Fibroblast of villous mesenchyme (primary cell): ENCODE results near the gene ASAP2. TPM values are rescaled to one million over a fixed set of nuclear protein-coding genes. Genes with fewer than 3 reads are reported as not detected.
A peak's percentile ranks its signal among the peaks of the same experiment; 100 is the strongest.

Source experiments
- DNase-seq: peaks from one replicate; pipeline ENCODE4 v3.0.0-alpha.2; 2010; ENCODE audit warnings: low read depth
- H3K4me3 ChIP-seq: 2 replicates; pipeline ENCODE4 v1.5.1; 2011; ENCODE audit warnings: low read depth, mild to moderate bottlenecking, low read length
- total RNA-seq: library from RNA; depleted of rRNA; stranded (reverse); fragments of >200 nt; gene quantifications from 2 replicates; pipeline ENCODE4 v1.2.3, GENCODE V29; 2012
- TF ChIP-seq, protein P1 (sequence below): IDR thresholded peaks from 2 replicates; pipeline ENCODE4 v1.5.1; 2012; ENCODE audit warnings: low read depth, mild to moderate bottlenecking, low read length; ENCODE audit not compliant: insufficient read depth

Gene ASAP2
- total RNA-seq, 1 donor: 66.5 TPM

DNA sequence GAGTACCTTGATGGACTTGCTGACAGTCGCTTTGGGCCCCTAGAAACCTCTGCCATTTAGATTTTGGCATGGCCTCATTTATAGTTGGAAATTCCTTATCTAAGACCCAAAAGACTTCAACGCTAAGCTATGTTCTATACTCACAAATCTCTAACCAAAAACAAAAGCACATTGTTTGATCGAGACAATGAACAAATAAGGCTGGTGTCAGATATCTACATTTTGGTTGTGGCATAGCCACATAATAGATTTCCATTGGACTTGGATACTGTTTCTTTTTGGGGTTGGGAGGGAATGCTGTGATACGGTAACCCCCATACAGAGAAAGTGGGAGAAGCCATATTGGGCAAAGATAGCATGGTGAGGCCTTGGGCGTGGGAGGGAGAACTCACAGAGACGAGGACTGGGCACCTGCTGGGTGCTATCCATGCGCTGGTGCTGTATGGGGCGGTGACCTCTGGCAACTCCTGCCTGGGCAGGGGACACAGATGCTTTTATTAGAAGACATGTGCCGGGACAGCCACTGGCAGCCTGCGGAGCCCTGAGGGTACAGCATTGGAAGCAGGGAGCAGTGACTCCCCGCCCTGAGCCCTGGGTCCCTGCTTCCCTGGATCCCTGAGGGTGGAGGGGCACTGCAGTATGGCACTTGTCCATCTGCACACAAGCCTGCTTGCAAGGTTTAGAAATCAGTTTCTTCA is 97.1 kb downstream of the ASAP2 start:
- no peak overlapping the region for H3K4me3 ChIP-seq
- DNase-seq: no peak

DNA sequence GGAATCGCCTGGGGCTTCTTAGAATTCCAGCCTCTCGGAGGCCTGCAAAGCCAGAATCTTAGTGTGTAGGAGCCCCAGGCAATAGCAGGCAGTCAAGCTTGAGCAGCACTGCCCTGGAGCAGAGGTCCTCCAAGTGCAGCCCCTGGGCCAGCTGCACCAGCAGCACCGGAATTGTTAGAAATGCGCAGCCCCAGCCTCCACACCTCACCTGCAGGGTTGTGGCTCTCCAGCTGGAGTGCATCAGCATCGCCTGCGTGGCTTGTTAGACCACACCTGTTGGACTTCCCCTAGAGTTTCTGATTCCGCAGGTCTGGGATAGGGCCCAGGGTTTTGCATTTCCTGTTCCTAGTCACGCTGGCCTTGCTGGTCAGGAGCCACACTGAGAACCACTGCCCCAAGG is 100.3 kb downstream of the ASAP2 start:
- DNase-seq: no peak
- TF ChIP-seq, protein P1, sequence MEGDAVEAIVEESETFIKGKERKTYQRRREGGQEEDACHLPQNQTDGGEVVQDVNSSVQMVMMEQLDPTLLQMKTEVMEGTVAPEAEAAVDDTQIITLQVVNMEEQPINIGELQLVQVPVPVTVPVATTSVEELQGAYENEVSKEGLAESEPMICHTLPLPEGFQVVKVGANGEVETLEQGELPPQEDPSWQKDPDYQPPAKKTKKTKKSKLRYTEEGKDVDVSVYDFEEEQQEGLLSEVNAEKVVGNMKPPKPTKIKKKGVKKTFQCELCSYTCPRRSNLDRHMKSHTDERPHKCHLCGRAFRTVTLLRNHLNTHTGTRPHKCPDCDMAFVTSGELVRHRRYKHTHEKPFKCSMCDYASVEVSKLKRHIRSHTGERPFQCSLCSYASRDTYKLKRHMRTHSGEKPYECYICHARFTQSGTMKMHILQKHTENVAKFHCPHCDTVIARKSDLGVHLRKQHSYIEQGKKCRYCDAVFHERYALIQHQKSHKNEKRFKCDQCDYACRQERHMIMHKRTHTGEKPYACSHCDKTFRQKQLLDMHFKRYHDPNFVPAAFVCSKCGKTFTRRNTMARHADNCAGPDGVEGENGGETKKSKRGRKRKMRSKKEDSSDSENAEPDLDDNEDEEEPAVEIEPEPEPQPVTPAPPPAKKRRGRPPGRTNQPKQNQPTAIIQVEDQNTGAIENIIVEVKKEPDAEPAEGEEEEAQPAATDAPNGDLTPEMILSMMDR: no peak
- no peak overlapping the region for H3K4me3 ChIP-seq

More for the DNA sequence above, 97.1 kb downstream of the ASAP2 start:
- TF ChIP-seq, protein P1: no peak

DNA sequence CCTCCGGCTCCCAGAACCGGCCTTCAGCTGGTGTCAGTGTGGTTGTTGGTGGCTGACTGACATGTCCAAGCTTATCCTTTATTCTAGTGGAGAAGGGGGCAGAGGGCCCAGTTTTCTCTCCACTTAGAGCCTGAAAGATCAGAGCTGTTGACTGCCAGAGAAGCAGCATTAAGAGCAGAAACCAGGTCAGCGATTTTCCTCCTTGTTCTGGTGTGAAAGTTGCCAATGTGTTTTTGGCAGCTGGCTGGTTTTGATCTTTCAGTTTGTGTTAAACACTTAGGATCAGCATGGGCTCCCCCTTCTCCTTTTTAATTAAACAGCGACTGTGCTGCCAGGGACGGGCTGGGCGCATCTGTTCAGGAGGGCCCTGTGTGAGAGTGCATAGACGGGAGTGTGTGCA is 100.9 kb downstream of the ASAP2 start:
- TF ChIP-seq, protein P1: no peak
- no peak for DNase-seq
- no peak overlapping the region for H3K4me3 ChIP-seq

DNA sequence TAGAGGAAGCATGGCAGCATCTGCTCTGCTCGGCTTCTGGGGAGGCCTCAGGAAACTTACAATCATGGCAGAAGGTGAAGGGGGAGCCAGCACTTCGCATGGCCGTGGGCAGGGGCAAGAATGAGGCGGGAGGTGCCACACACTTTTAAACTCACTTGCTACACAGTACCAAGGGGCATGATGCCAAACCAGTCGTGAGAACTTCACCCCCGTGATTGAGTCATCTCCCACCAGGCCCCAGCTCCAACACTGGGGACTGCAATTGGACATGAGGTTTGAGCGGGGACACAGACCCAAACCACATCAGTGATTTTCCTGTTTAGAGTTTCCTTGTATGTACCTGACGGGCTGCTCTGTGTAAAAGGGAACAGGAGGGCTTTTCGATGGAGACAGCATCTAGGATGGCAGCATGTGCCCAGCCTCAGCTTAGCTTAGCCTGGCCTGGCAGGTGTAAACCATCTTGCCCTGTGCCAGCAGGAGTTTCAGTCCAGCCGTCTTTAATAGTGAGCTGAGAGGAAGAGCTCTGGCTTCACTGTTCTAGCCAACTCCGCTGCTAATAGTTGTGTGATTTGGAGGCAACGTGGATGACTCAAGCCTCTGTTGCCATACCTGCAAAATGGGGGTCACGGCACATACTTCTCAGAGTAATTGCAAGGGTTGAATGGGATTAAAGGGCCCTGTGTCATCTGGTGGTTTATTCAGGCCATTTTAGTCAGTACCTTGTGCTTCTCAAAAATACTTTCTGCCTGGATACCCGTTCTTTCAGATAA is 101.8 kb downstream of the ASAP2 start:
- DNase-seq: no peak
- TF ChIP-seq, protein P1: no peak
- H3K4me3 ChIP-seq: no peak overlapping the region

DNA sequence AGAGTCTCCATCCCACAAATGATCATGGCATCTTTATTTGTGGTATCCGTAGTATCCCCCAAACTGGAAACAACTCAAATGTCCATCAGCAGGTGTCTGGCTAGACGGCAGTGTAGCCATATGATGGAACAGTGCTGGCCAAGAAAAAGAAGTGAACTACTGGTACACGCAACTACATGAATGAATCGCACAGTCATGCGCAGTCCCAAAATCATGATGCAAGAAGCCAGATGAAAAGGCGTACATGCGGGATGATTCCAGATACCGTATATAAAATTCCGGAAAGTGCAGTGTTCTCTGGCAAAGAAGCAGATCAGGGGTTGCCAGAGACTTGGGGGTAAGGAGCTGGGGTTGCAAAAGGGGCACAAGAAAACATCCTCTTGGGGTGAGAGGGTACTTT is 102.5 kb downstream of the ASAP2 start:
- TF ChIP-seq, protein P1: no peak
- no peak for DNase-seq

DNA sequence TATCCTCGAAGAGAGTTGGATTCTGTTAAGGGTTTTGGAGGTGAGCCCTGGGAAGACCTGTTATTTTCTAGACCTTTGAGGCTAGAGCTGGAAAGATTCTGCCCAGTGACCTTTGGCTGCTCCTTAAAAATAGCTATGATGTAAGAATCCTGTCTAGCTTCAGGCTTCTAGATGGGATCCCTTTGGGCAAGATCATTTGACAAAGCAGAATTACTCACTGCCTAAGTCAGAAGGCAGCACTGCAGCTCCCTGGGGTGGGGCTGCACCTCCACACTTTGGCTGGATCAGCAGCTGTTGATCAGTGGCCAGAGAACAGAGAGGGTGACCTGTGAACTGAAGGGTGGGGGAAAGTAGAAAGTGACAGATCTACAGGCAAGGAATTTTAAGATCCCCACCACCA is 103.8 kb downstream of the ASAP2 start:
- no peak overlapping the region for H3K4me3 ChIP-seq
- peak; percentile 93 for DNase-seq
- TF ChIP-seq, protein P1: no peak

More for the DNA sequence above, 102.5 kb downstream of the ASAP2 start:
- no peak overlapping the region for H3K4me3 ChIP-seq

DNA sequence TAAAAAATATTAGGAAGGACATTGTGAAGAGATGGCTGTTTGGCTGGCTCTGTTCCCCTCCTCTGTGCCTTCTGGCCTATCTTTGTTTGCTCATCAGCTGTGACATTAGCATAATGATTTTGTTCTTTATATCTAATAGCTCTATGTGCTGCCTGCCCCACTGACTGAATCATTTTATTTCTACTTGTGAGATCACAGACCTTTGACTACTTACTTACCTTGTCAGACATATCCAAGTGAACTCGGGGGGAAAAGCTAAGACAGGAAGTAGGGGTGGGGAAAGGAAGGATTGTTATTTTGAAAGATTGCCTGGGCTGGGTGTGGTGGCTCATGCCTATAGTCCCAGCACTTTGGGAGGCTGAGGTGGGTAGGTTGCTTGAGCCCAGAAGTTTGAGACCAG is 104.2 kb downstream of the ASAP2 start:
- peak; percentile 36 for DNase-seq
- TF ChIP-seq, protein P1: no peak
- H3K4me3 ChIP-seq: no peak overlapping the region
